ENCODE data around the gene SP3. TPM values are rescaled to one million over a fixed set of nuclear protein-coding genes. Genes with fewer than 3 reads are reported as not detected.

Gene SP3
- total RNA-seq, 1 experiment from 2014 or later = 53.7 TPM

DNA sequence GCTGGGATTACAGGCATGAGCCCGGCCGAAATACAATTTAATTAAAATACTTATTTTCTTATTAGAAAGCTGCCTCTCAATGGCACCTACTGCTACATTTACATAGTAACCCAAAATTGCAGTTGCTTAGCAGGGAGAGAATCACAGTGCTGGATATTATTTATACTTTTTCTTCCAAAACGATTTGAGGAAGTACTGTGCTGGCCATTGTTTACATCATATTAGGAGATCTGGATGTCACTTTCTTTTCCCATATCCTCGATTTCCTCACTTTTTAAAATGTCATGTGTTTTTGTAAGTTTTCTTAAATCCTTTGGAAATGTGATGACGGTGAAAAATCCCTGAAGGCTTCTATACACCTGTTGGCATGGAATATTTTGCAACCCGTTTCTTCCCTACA lies 3.4 kb upstream of the SP3 start:
- no peak for DNase-seq (ENCODE audit: low spot score)

DNA sequence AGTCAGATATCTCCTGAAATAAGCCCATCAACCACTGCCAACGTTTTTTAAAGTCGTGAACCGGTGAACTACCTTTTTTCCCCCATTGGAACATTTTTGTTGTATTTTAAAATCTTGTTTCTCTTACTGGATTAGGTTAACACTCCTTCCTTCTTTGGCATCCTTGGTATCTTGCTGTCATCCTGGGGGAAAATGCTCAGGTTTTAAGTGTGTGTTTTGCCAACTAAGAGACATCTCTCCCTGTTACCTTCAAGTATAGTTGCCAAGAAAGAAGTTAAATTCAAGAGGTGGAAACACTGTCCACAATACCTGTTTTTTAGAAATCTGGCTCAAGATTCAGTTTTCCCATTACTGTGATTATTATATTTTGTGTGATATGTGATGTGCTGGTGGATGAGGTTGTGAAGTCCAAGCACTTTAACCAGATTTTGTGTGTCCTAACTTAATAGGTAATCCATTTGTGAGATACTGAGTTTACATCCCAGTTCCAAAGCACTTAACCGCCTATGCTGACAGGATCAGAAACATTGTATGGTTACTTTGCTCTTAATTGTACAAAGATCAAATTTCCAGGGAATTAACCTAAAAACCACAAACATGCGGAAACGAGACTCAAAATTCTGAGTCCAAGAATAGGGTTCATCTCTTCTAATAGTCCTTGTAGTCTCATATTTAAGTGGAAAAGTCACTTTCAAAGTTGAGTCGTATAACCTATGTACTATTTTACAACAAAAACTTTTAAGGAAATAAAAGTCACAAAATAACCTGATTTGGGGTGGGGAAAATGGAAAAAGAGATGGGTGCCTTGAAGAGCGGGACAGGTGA lies 1.3 kb upstream of the SP3 start:
- no peak for DNase-seq (ENCODE audit: low spot score)

DNA sequence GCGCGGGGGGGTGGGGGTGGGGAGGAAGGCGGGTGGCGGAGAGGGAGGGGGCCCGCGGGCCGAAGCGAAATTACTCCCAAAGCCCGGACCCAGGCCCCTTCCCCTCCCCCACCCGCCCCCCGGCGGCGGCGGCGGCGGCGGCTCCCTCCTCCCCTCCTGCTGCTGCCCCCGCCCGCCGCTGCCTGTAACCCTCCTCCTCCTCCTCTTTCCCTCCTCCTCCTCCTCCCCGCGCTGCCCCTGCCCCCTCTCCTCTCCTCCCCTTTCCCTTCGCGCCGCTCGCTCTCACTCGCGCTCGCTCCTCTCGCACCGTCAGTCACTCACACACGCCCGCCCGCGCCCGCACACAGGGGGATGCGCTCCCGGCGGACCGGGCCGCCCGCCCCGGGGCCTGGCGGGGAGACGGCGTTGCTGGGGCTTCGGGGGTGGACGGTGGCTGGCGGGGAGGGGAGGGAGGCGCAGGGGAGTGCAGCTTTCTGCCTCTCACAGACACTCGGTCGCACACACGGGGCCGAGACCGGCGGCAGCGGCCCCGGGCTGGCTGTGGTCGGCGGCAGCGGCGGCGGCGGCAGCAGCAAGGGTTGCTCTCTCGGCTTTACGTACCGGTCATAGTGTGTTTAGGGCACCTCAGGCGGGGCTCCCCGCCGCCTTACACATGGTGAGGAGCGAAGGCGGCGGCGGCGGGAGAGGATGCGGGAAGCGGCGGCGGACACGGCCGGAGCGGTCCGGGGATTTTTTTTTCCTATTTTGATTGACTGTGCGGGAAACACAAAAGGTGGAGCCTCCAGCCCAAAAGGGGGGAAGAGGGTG lies 405 bp downstream of the SP3 start:
- DNase-seq (ENCODE audit: low spot score) = peak; percentile 86

DNA sequence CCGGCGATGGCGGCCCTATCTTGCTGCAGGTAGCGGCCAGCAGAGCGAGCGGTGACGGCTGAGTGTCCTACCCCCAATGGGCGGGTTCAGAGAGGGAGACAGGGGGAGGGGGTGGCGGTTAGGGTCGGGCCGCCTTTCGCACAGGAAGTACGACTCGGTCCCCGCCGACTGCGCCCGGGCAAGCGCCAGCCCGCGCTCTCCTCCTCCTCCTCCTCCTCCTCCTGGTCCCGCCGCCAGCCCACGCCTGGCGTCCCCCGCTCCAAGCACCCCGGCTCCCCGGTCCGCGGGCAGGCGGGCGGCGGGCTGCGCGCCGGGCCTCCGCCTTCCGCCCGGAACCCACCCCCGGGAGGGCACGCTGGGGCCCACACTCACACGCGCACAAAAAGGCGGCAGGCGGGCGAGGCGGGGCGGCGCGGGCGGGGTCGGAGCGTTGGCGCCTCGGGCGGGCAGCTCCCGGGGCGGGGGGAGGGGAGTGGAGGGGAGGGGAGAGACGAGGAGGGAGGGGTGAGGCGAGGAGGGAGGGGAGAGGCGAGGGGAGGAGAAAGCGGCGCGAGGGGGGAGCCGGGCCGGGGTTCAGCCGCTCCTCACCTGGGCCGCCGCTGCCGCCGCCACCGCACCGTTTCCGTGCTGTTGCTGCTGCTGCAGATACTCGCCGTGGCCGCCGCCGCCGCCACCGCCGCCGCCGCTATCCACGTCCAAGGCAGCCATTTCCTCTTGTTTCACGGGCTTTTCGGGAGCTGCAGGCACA lies 1.2 kb downstream of the SP3 start:
- DNase-seq (ENCODE audit: low spot score) = peak; percentile 84

DNA sequence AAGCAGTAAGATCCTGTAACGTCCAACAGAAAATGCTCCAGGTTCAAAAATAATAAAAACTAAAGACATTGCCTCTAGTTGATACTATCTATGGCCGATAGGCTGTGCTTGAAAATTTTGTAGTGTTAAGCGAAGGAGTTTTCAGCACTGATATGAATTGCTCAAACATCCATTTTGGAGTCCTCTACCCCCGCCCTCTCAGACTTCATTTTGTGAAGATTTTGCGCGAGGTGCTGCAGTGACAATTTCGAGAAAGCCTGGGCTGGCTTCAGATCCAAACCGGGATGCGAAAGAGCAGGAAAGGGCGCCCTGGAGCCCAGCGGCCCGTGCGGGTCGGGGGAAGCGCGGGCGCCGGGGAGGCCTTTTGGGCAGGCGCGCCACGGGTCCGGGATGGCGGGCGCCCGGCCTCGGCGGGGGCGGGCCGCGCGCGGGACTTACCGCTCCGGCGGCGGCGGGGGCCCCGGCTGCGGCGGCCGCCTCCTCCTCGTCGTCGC lies 1.8 kb downstream of the SP3 start:
- peak; percentile 62 for DNase-seq (ENCODE audit: low spot score)

DNA sequence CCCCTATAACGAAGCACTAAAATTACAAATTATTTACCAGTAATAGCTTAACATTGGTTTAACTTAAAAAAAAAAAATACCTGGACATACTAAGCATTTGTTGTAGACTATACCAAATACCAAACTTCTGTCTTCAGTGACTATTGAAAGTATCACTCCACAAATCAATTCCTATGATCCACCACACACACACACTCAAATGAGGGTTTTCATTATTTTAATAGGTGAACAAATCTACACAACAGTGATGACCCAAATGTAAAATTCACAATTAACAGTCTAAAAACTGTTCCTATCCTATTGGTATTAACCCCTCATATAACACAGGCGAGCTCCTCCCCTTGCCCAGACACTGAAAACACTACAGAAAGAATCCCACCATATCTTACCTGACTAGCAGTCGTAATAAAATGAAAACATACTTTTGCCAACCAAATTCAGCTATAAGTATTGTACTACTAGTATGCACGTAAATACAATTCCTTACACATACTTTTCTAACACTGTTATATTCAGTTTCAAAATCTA lies 2.5 kb downstream of the SP3 start:
- DNase-seq (ENCODE audit: low spot score) = no peak

DNA sequence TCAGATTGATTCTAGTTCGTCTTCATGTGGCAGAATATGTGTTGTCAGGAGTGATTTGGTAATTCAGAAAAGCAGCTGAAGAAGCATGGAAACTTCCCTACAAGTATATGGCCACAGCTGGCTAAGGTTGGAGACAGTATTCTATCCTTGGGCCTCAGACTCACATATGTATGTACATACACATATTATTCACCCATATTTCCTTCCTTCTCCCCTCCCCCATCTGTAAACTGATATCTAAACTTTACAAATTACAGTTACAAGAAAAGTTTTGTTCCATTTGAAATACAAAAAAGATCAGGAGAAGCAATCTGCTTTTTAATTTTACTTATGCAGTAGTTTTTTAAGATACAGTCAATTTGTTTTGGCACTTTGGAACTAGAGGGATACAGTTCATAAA lies 3.1 kb downstream of the SP3 start:
- DNase-seq (ENCODE audit: low spot score) = no peak

DNA sequence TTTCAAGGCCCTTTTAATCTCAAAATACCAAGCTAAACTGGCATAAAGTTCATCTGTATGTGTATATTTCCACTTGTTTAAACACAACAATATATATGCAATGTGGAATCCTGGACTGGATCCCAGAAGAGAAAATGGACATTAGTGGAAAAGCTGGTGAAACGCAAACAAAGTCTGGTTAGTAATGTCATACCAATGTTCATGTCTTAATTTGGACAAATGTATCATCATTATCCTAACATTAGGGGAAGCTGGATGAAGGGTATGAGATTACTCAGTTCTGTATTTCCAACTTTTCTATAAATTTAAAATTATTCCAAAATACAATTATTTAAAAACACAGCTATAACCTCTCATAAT lies 3.8 kb downstream of the SP3 start:
- DNase-seq (ENCODE audit: low spot score) = peak; percentile 6

DNA sequence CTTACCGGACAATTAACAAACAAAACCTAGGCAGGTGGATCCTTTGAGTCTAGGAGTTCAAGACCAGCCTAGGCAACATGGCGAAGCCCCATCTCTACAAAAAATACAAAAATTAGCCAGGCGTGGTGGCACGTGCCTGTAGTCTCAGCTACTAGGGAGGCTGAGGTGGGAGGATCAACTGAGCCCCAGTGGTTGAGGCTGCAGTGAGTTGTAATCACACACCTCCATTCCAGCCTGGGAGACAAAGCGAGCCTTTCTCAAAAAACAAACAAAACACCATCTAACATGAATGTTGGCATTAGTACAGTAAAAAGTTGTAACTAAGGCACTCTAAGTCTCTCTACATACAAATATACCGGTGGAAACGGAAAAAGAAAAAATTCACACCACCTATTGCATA lies 5.3 kb downstream of the SP3 start:
- no peak for DNase-seq (ENCODE audit: low spot score)

DNA sequence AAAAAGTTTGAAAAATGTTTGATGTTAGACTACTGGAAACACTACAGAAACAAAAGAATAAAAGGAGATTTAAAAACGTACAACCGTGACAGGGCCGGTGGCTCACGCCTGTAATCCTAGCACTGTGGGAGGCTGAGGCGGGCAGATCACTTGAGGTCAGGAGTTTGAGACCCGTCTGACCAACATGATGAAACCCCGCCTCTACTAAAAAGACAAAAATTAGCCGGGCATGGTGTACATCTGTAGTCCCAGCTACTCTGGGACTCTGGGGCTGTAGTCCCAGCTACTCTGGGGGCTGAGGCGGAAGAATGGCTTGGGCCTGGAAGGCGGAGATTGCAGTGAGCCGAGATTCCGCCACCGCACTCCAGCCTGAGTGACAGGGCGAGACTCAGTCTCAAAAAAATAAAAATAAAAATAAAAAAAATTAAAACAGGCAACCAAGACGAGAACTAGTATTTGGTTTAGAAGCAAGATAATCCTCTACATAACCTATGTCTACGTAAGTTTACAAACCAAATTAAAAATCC lies 5.8 kb downstream of the SP3 start:
- DNase-seq (ENCODE audit: low spot score) = no peak

DNA sequence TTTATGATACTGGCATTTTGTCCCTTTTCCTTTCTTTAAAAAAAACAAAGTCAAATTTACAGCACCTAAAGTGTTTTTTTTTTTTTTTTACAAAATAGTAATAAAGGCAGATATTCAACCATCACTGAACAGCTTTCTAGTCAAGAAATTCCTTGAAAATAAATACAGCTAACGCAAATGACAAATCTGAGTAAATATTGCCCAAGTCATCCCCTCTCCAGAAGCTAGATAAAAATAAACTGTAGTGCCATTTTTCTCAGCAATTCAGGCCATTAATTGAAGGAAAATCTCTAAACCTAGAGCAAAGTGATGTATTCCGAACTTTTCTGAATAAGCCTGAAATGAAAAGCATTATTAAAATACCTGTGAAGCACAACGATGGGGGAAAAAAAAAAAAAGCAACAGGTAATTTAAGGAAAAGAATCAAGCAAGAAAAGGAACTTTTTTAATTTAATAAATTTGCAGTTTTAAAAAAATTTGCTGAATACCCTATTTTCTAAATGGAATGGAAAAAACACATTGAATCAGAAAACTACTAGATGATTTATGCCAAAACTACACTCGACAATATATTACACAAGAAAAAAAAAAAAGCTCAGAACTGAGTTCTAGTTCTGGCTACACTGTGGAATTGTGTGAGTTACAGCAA lies 6.9 kb downstream of the SP3 start:
- DNase-seq (ENCODE audit: low spot score) = no peak

DNA sequence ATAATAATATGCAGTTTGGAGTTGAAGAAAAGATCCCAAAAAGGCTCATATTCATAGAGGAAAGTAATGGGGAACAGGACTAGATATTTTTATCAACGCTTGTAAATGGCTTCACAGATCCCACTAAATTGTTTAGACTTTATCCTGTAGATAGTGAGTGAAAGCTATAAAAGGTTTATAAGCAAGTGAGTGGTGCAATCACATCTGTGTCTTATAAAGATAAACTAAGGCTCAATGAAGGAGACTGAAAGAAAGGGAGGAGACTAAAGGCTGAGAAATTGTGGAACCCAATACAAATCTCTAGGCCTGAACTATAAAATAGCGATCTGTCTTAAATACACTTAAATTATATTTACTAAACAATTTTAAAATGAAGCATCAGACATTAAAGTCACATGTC lies 7.7 kb downstream of the SP3 start:
- DNase-seq (ENCODE audit: low spot score) = no peak

DNA sequence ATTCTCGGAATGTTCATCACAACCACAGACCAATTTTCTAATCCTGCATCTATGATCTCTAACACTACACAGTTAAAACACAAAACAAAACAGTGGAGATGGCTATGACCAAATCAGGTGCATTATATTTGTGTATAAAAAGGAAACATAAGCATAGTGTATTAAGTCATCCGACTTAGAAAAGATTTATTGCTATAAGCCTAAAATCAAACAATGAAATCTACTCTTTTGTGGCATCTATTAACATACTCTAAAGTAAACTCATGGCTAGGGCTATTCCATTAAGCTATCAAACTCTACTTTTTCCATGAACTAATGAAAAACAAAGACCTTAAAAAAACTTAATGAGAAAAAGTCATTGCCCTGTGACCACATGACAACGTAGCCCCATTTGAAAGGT lies 8.7 kb downstream of the SP3 start:
- DNase-seq (ENCODE audit: low spot score) = no peak

DNA sequence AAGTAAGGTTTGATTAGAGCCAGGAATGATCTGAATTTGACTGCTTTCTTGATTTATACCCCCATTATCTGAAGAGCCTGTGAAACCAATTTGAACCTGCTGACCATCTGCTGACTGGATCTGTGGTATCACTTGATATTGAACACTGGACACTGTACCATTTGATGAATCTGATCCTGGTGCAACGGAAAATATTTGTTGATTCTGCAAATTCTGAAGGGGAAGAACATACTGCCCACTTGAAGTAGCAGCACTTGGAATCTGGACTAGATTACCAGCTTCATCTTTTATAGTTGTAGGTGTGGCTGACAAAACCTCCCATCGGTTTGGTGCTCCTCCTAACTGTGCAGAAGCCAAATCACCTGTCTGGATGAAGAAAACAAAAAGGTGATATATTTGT lies 9.3 kb downstream of the SP3 start:
- DNase-seq (ENCODE audit: low spot score) = no peak

DNA sequence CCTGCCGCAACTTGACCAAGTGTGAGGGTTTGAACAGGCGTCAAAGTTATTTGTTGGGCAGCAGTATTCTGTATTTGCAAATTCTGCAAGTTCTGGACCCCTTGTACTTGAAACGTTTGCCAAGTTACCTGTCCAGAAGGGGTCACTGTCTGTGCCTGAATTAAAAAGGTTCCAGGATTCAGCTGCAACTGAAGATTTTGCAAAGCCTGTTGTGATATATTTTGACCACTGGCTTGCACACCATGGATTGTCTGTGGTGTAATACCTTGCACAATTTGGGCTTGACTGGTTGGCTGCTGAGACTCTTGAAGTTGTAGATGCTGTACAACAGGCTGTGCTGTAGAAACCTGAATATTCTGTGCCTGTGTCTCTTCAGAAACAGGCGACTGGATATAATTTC lies 10.2 kb downstream of the SP3 start:
- no peak for DNase-seq (ENCODE audit: low spot score)

DNA sequence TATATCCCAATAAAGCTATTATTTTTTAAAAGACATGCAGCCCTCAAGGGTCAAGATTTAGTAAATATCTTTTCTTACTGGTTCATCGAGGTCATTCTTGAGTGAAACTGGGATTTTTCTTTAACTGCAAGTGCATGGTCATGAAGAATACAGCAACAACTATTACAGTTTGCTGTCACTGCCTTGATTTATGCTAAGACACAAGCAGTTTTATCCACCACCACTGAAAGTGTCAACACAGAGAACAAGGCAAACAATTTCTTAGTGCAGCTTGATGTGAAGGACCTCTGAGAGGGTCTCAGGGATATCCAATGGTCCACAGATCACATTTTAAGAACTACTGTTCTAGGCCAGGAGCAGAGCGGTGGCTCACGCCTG lies 12.1 kb downstream of the SP3 start:
- DNase-seq (ENCODE audit: low spot score) = no peak

DNA sequence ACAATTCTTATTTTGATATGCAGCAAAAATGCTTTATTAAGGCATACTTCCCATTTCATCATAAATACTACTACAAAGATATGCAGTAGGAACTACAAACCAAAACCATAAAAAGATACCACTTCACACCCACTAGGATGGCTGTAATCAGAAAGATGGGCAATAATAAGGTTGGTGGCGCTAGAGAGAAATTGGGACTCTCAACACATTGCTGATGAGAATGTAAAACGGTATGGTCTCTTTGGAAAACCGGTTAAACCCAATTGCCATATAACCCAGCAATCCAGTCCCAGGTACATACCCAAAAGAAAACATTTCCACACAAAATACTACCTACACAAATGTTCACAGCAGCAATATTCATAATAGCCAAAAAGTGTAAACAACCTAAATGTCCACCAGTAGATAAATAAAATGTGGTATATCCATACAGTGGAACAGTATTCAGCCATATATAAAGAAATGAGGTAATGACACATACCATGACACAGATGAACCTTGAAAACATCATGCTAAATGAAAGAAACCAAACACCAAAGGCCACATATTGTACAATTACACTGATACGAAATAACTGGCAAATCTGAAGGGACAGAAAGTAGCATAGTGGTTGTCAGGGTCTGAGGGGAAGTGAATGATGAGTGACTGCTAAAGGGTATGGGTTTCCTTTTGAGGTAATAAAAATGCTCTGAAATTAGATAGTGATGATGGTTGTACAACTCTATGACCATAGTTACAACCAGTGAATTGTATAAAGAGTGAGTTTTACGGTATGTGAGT lies 12.7 kb downstream of the SP3 start:
- DNase-seq (ENCODE audit: low spot score) = no peak

DNA sequence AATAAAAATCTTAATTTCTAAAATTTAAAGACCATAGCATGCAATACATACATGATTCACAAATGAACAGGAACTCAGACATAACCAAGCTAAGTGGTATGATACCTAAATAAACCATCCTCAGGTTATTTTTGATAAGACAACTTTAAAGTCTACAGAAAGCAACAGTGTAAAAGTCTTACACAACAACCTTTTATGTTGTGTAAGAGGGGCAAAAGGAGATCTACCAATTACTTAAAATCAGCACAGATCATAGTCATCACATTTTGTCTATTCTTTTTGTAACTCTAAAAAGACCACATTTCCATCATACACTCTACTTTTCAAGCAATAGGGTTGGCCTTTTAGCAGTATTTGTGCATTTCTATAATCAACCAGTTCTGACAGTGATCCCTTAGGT lies 16.3 kb downstream of the SP3 start:
- DNase-seq (ENCODE audit: low spot score) = no peak

DNA sequence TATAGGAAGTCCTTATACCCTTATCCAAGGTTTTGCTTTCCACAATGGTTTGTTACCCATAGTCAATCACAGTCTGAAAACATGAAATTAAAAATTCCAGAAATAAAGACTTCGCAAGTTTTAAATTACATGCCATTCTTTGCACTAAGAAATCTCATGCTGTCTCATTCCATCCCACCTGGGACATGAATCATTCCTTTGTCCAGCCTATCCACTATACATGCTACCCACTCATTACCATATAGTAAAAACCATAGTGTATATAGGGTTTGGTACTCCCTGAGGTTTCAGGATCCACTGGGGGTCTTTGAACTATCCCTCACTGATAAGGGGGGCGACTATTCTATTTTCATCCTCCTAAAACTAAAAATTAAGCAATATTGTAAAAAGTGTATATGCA lies 17.0 kb downstream of the SP3 start:
- no peak for DNase-seq (ENCODE audit: low spot score)

DNA sequence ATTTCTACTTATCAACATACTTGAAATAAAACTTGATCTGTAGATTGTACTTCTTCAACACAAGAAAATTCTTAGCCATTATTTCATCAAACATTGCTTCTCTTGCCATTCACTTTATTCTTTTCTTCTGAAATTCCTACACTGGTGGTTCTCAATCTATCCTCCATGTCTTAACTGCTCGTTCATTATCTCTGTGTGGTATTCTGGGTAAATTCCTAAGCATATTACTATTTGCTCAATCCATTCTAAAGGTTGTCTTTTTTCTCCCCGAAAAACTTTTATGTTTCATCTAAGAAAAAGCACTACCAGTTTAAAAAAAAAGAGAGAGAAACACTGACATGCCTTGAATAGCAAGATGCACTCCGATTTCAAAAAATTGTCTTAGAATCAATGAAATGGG lies 18.0 kb downstream of the SP3 start:
- DNase-seq (ENCODE audit: low spot score) = no peak

DNA sequence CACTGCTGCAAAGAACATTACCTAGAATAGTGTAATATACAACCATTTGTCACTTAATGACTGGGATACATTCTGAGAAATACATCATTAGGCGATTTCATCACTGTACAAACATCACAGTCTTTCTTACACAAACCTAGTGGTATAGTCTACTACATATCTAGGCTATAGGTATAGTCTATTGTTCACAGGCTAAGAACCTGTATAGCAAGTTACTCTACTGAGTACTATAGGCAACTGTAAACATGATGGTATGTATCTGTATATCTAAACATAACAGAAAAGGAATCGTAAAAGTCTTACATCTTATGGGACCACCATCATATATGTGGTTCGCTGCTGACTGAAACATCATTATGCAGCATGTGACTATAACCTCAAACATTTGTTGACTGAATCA lies 21.4 kb downstream of the SP3 start:
- DNase-seq (ENCODE audit: low spot score) = no peak

Data from H4 (cell line).